ENCODE data around the gene ERCC6L2.

- TF ChIP-seq EZH2 (IDR thresholded peaks at IDR 0.05; ENCODE audit: borderline replicate concordance, low read depth, low read length, severe bottlenecking) (no peak), CTCF (IDR thresholded peaks at IDR 0.05; ENCODE audit: extremely low read depth in 1 of 2, insufficient read depth in 1 of 2, low read depth in 1 of 2, low read length in 2 of 2) (no peak), POLR2A (IDR thresholded peaks at IDR 0.05; ENCODE audit: low read depth, low read length) (no peak), POLR2AphosphoS5 (IDR thresholded peaks at IDR 0.05; ENCODE audit: insufficient read depth, low read depth, low read length) (no peak), JUN (IDR thresholded peaks at IDR 0.05; ENCODE audit: borderline replicate concordance, insufficient read depth, insufficient read length, low read depth) (no peak)
Measured at GRCh38 chr9:95937131-95937530, 61.6 kb downstream of the ERCC6L2 start.
